ENCODE data around the gene DNM2. TPM values are rescaled to one million over a fixed set of nuclear protein-coding genes. Genes with fewer than 3 reads are reported as not detected.

DNM2 gene
- total and polyA plus RNA-seq, 12 donors, result 78.9 to 206 (median 131) TPM

- intact Hi-C loops (cut with DNase I), result loop anchor here in 7 of 10 donors (5.0 to 10.0 kb wide), 5 partner anchors 51 to 91 kb away; partner anchors contain the start of gene DNM2 (in 1 of the 7)
- peaks cover 0 to 81% (median 43%) of the 10 kb centered on the region in 9 donors for H3K36me3 ChIP-seq
These were observed 56.1 kb downstream of the DNM2 start for GRCh38 chr19:10773969-10774368.

GRCh38 chr19:10774893-10775292, 57.0 kb downstream of the DNM2 start:
- no peak overlapping the region for H3K27ac ChIP-seq
- H3K27me3 ChIP-seq, result no peaks in the 10 kb centered on the region
- H3K4me1 ChIP-seq, result peaks cover 2 to 37% (median 8%) of the 10 kb centered on the region in 9 donors
- H3K4me3 ChIP-seq, result no peak overlapping the region
- ATAC-seq, result no peak
- no peak for TF ChIP-seq CTCF (IDR thresholded peaks at IDR 0.05)
- H3K36me3 ChIP-seq, result peaks cover 0 to 90% (median 47%) of the 10 kb centered on the region in 9 donors
- 96% methylated on average over 6 of the region's 6 CpGs for WGBS, 2 donors
- DNase-seq, result no peak
- H3K9me3 ChIP-seq, result no peaks in the 10 kb centered on the region
- intact Hi-C loops (cut with DNase I), result loop anchor here in 7 of 10 donors (5.0 to 10.0 kb wide), 5 partner anchors 50 to 90 kb away; partner anchors contain the start of gene DNM2 (in 1 of the 7)

More at GRCh38 chr19:10773969-10774368, 56.1 kb downstream of the DNM2 start:
- no peak for ATAC-seq
- Histone ChIP-seq H3K27me3 (no peaks in the 10 kb centered on the region), H3K27ac (no peak overlapping the region), H3K9me3 (no peaks in the 10 kb centered on the region), H3K4me1 (peaks cover 9 to 37% (median 16%) of the 10 kb centered on the region in 9 donors), H3K4me3 (no peak overlapping the region)
- no peak for DNase-seq
- 87 to 88% methylated on average over 3 of the region's 3 CpGs for WGBS, 2 donors
- TF ChIP-seq CTCF (IDR thresholded peaks at IDR 0.05), result no peak

- peaks cover 0 to 98% (median 55%) of the 10 kb centered on the region in 9 donors for H3K36me3 ChIP-seq
- DNase-seq, result no peak
- H3K9me3 ChIP-seq, result no peaks in the 10 kb centered on the region
- no peak for ATAC-seq
- H3K4me1 ChIP-seq, result peaks cover 0 to 55% (median 17%) of the 10 kb centered on the region in 9 donors
- H3K4me3 ChIP-seq, result no peak overlapping the region
- 73 to 78% methylated on average over 14 of the region's 14 CpGs for WGBS, 2 donors
- no peaks in the 10 kb centered on the region for H3K27me3 ChIP-seq
- intact Hi-C loops (cut with DNase I), result loop anchor here in 4 of 10 donors (2.0 to 10.0 kb wide), 5 partner anchors 48 to 88 kb away; partner anchors contain the start of genes C19orf38 (in 1 of the 4) and DNM2 (in 1 of the 4)
- peak overlapping the region in 3 of 10 donors; percentile 10 to 67 (median 25) for H3K27ac ChIP-seq
- no peak for TF ChIP-seq CTCF (IDR thresholded peaks at IDR 0.05)
These were observed 59.2 kb downstream of the DNM2 start for GRCh38 chr19:10776900-10777650.

- WGBS, 2 donors, result 66 to 67% methylated on average over 6 of the region's 6 CpGs
- Histone ChIP-seq H3K27ac (peak overlapping the region; percentile 27 to 95 (median 77)), H3K27me3 (no peaks in the 10 kb centered on the region), H3K9me3 (no peaks in the 10 kb centered on the region), H3K4me1 (peaks cover 0 to 85% (median 31%) of the 10 kb centered on the region in 9 donors), H3K36me3 (peaks cover 0 to 100% (median 54%) of the 10 kb centered on the region in 9 donors), H3K4me3 (no peak overlapping the region)
- DNase-seq (peak in 1 of 2 donors; percentile 72), ATAC-seq (peak; percentile 41 to 90 (median 70))
- TF ChIP-seq CTCF (IDR thresholded peaks at IDR 0.05), result no peak
- intact Hi-C loops (cut with DNase I), result loop anchor here in 1 of 10 donors (5.0 kb wide), 1 partner anchor 63 kb away; the partner anchor contains the start of gene DNM2
These were observed 62.5 kb downstream of the DNM2 start for GRCh38 chr19:10780368-10780767.

Measured in heart right ventricle (tissue), 16 donors.